Activated T-helper 1 cell treated with anti-CD3 and anti-CD28 coated beads, Interleukin-12 subunit alpha, Interleukin-12 subunit beta, Interleukin-2, Interleukin-4 antibody, amounts not matched to agents 30 ng/mL and 10 ng/mL and 1 ng/mL, durations not matched to agents 14 hours and 24 hours and 36 hours (primary cell): Measurements from ENCODE around the gene APBA1. TPM values are rescaled to one million over a fixed set of nuclear protein-coding genes. Genes with fewer than 3 reads are reported as not detected.

Experiments used
- DNase-seq: peaks from one replicate; pipeline ENCODE4 v3.0.0; 2021; ENCODE audit warnings: low spot score
- H3K27ac Mint-ChIP-seq: one replicate; pipeline ENCODE4 v1.8.0; 2021; ENCODE audit warnings: mild to moderate bottlenecking, mixed read lengths
- H3K27me3 Mint-ChIP-seq: one replicate; pipeline ENCODE4 v1.8.0; 2022; ENCODE audit warnings: mild to moderate bottlenecking, moderate library complexity, mixed read lengths; ENCODE audit not compliant: insufficient read depth
- H3K36me3 Mint-ChIP-seq: one replicate; pipeline ENCODE4 v1.8.0; 2021; ENCODE audit warnings: low read depth, mixed read lengths
- H3K4me1 Mint-ChIP-seq: one replicate; pipeline ENCODE4 v1.8.0; 2021; ENCODE audit warnings: low read depth, mixed read lengths
- H3K4me3 Mint-ChIP-seq: one replicate; pipeline ENCODE4 v1.8.0; 2021; ENCODE audit warnings: mild to moderate bottlenecking, moderate library complexity, mixed read lengths
- H3K9me3 Mint-ChIP-seq: one replicate; pipeline ENCODE4 v1.8.0; 2021; ENCODE audit warnings: mixed read lengths
- intact Hi-C: fragments of 100-400 bp; cut with micrococcal nuclease; formaldehyde crosslinking; loops from one replicate; pipeline ENCODE4 v1.15.1; 2024
- total RNA-seq: library from RNA; stranded (reverse); gene quantifications from 2 replicates; pipeline ENCODE4 v1.2.3, GENCODE V29; 2022

The APBA1 gene
- total RNA-seq, 1 donor from 2014 or later: 3.5 TPM

- Mint-ChIP-seq H3K4me3 (no peak overlapping the region), H3K4me1 (peaks cover 30% of the 10 kb centered on the region), H3K36me3 (peaks cover 7% of the 10 kb centered on the region), H3K9me3 (peaks cover 13% of the 10 kb centered on the region), H3K27me3 (no peaks in the 10 kb centered on the region), H3K27ac (no peak overlapping the region)
- intact Hi-C loops: no loop called here
- no peak for DNase-seq
Measured at GRCh38 chr9:69516353-69517322, 155.5 kb downstream of the APBA1 start.

DNA sequence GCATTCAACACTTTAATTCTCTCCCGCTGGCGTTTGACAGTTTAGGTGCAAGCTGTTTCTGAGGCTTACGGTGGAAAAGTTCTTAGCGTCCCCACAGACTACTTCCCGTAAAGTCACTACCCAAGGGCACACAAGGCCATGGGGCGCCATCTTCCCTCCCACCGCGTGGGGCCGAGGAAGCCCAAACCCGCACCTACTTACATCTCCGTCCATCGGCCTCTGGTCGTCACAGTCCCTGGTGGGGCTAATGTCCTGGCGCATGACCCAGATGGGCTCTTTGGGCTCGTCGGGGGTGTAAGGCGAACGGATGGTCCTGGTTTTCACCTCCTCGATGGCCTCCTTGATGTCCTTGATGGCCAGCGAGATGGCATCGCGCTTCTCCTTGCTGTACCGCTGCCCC, 156.4 kb downstream of the APBA1 start:
- no peak for DNase-seq
- Mint-ChIP-seq H3K27me3 (no peaks in the 10 kb centered on the region), H3K36me3 (peaks cover 6% of the 10 kb centered on the region), H3K4me3 (no peak overlapping the region), H3K9me3 (peaks cover 12% of the 10 kb centered on the region), H3K27ac (no peak overlapping the region), H3K4me1 (peaks cover 23% of the 10 kb centered on the region)
- intact Hi-C loops: no loop called here

GRCh38 chr9:69513141-69513820, 158.9 kb downstream of the APBA1 start:
- Mint-ChIP-seq H3K27me3 (no peaks in the 10 kb centered on the region), H3K4me1 (peaks cover 6% of the 10 kb centered on the region), H3K27ac (no peak overlapping the region), H3K4me3 (no peak overlapping the region), H3K9me3 (peaks cover 9% of the 10 kb centered on the region), H3K36me3 (peaks cover 2% of the 10 kb centered on the region)
- intact Hi-C loops: no loop called here
- no peak for DNase-seq

- Mint-ChIP-seq H3K27me3 (no peaks in the 10 kb centered on the region), H3K4me3 (no peak overlapping the region), H3K9me3 (no peaks in the 10 kb centered on the region), H3K36me3 (peaks cover 1% of the 10 kb centered on the region), H3K27ac (no peak overlapping the region), H3K4me1 (peaks cover 44% of the 10 kb centered on the region)
- intact Hi-C loops: loop anchor here (5.0 kb wide), 1 partner anchor 43 kb away; no protein-coding TSS in a partner anchor
- no peak for DNase-seq
Measured at GRCh38 chr9:69504058-69504457, 168.1 kb downstream of the APBA1 start.

DNA sequence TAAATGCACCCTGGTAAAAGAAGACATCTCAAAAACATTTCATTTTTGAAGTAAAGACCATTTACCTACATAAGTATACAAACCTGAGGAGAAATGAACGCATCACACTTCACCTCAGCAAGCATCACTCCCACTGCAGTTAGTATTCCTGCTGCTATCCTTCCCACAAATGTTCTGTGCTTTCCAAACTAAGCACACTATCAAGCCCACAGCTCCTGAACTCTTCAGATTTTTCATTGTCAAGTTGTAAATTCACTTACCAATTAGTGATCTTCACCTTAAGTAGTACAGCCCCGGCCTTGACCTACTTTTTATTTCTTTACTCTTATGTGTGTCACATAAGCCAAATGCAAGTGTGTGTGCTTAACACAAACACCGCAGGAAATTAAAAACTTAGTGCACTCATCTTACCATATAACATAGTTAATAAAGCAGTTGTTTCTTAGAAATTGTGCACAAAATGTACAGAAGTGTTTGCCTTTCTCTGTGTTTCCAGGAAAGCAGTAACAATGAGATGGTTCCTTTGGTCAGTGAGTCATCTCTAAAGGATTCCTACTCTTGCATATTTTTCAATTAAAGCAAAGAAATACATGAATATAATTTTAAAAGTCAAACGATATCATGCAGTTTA, 169.4 kb downstream of the APBA1 start:
- H3K36me3 Mint-ChIP-seq: peaks cover 1% of the 10 kb centered on the region
- H3K9me3 Mint-ChIP-seq: no peaks in the 10 kb centered on the region
- H3K4me1 Mint-ChIP-seq: peaks cover 52% of the 10 kb centered on the region
- DNase-seq: no peak
- H3K27me3 Mint-ChIP-seq: no peaks in the 10 kb centered on the region
- intact Hi-C loops: loop anchor here (5.0 kb wide), 1 partner anchor 45 kb away; no protein-coding TSS in a partner anchor
- H3K27ac Mint-ChIP-seq: peak overlapping the region; percentile 32
- H3K4me3 Mint-ChIP-seq: peak overlapping the region; percentile 48

DNA sequence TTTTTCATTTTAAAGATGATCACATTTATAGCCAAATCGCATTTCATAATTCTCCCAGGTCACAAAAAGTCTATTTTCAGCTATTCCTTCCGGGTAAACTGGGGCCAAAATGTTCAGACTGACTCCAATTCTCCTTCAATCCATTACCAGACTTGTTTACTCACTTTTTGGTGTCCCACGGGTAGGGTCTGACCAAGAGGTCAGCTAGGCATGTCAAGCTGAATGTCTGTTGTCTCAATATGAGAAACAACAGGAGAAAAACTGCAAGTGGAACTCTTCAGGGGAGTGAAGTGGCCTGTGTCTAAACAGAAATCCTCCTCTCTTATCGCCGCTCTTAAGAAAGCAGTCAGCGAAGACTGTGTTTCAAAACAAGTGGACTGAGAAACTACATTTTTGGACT, 171.3 kb downstream of the APBA1 start:
- Mint-ChIP-seq H3K36me3 (peaks cover 1% of the 10 kb centered on the region), H3K4me3 (no peak overlapping the region), H3K4me1 (peaks cover 65% of the 10 kb centered on the region), H3K27me3 (no peaks in the 10 kb centered on the region), H3K9me3 (no peaks in the 10 kb centered on the region), H3K27ac (no peak overlapping the region)
- no peak for DNase-seq
- intact Hi-C loops: loop anchor here (5.0 kb wide), 1 partner anchor 46 kb away; no protein-coding TSS in a partner anchor

DNA sequence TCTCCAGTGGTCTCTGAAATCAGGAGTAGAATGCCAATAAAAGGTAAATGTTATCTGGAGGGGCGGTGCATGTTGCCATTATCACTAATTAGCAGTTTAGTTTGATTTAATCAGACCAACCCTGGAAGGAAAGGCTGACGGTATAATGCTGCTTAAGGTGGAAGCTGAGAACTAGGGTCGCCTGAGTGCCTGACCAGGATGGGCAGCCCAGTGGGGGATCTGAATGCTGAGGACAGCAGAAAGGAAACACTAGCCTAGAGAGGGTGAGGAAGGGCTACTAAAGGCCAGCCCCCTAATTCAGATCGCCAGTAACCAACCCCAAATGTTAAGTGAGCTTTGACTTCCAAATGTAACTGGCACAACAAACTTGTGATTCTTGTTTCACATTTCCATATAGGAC, 172.2 kb downstream of the APBA1 start:
- H3K4me1 Mint-ChIP-seq: peaks cover 63% of the 10 kb centered on the region
- intact Hi-C loops: loop anchor here (5.0 kb wide), 1 partner anchor 47 kb away; no protein-coding TSS in a partner anchor
- H3K27me3 Mint-ChIP-seq: no peaks in the 10 kb centered on the region
- H3K9me3 Mint-ChIP-seq: no peaks in the 10 kb centered on the region
- H3K27ac Mint-ChIP-seq: no peak overlapping the region
- H3K4me3 Mint-ChIP-seq: no peak overlapping the region
- peaks cover 1% of the 10 kb centered on the region for H3K36me3 Mint-ChIP-seq
- DNase-seq: no peak

GRCh38 chr9:69499407-69499806, 172.8 kb downstream of the APBA1 start:
- Mint-ChIP-seq H3K27me3 (no peaks in the 10 kb centered on the region), H3K4me1 (peaks cover 65% of the 10 kb centered on the region), H3K4me3 (no peak overlapping the region), H3K9me3 (no peaks in the 10 kb centered on the region), H3K36me3 (peaks cover 1% of the 10 kb centered on the region), H3K27ac (no peak overlapping the region)
- DNase-seq: no peak
- intact Hi-C loops: no loop called here

DNA sequence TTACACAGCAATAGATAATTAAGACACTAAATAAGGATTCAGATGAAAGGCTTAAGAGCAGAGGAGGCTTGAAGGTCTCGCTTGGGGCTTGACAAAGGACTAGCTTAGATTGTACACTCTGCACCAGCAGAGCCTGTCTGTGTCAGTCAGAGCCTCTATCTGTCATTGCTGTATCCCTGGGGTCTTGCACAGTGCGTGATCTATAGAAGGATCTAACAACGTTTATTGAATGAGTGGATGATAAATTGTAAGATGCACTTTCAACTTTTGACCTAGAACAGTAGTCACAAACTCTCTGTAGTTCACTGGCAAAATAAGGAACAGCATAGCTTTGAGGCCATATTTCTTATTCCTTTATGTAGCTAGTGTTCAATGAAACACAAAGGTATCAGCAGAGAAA, 173.7 kb downstream of the APBA1 start:
- intact Hi-C loops: no loop called here
- peaks cover 1% of the 10 kb centered on the region for H3K36me3 Mint-ChIP-seq
- no peaks in the 10 kb centered on the region for H3K27me3 Mint-ChIP-seq
- no peak overlapping the region for H3K4me3 Mint-ChIP-seq
- no peak overlapping the region for H3K27ac Mint-ChIP-seq
- no peaks in the 10 kb centered on the region for H3K9me3 Mint-ChIP-seq
- H3K4me1 Mint-ChIP-seq: peaks cover 59% of the 10 kb centered on the region
- DNase-seq: no peak

DNA sequence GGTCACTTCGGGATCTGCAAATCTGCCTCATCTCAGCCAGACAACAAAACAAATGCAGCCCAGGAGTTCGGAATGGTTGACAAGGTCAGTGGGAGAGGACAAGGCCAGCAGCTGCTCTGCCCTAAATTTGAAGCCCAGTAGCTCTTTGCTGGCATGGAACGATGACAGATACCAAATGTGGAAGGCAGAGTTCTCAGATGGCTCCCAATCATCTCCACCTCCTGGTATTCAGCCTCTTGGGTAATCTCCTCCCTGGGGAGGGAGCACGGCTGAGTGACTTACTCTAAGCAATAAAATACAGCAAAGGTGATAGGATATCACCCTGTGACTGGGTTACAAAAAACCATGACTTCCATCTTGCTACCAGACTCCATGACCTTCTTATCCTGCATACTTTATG, 174.4 kb downstream of the APBA1 start:
- DNase-seq: no peak
- intact Hi-C loops: loop anchor here (1.0 kb wide), 1 partner anchor 26 kb away; no protein-coding TSS in a partner anchor
- Mint-ChIP-seq H3K36me3 (peaks cover 1% of the 10 kb centered on the region), H3K27me3 (no peaks in the 10 kb centered on the region), H3K4me3 (no peak overlapping the region), H3K4me1 (peaks cover 59% of the 10 kb centered on the region), H3K27ac (no peak overlapping the region), H3K9me3 (no peaks in the 10 kb centered on the region)

- H3K9me3 Mint-ChIP-seq: no peaks in the 10 kb centered on the region
- peak overlapping the region; percentile 5 for H3K4me3 Mint-ChIP-seq
- peaks cover 1% of the 10 kb centered on the region for H3K36me3 Mint-ChIP-seq
- H3K4me1 Mint-ChIP-seq: peaks cover 50% of the 10 kb centered on the region
- intact Hi-C loops: loop anchor here (1.0 kb wide), 1 partner anchor 27 kb away; no protein-coding TSS in a partner anchor
- DNase-seq: no peak
- H3K27ac Mint-ChIP-seq: peak overlapping the region; percentile 73
- no peaks in the 10 kb centered on the region for H3K27me3 Mint-ChIP-seq
Measured at GRCh38 chr9:69496846-69497450, 175.2 kb downstream of the APBA1 start.

- Mint-ChIP-seq H3K27ac (no peak overlapping the region), H3K27me3 (no peaks in the 10 kb centered on the region), H3K36me3 (peaks cover under 1% of the 10 kb centered on the region), H3K9me3 (no peaks in the 10 kb centered on the region), H3K4me3 (no peak overlapping the region), H3K4me1 (peaks cover 41% of the 10 kb centered on the region)
- intact Hi-C loops: no loop called here
- no peak for DNase-seq
Measured at GRCh38 chr9:69495296-69495695, 176.9 kb downstream of the APBA1 start.
